ENCODE data around the gene RASGEF1C.

GRCh38 chr5:180178531-180179441, 30.2 kb downstream of the RASGEF1C start:
- TF ChIP-seq CTCF (IDR thresholded peaks at IDR 0.05) (no peak), EP300 (IDR thresholded peaks at IDR 0.05) (no peak), POLR2A (IDR thresholded peaks at IDR 0.05) (no peak), POLR2AphosphoS5 (IDR thresholded peaks at IDR 0.05) (no peak)
